ENCODE results near the gene NCAPD3. TPM values are rescaled to one million over a fixed set of nuclear protein-coding genes. Genes with fewer than 3 reads are reported as not detected.

The NCAPD3 gene
- total RNA-seq, 1 experiment from 2014 or later, result 29.4 TPM

DNA sequence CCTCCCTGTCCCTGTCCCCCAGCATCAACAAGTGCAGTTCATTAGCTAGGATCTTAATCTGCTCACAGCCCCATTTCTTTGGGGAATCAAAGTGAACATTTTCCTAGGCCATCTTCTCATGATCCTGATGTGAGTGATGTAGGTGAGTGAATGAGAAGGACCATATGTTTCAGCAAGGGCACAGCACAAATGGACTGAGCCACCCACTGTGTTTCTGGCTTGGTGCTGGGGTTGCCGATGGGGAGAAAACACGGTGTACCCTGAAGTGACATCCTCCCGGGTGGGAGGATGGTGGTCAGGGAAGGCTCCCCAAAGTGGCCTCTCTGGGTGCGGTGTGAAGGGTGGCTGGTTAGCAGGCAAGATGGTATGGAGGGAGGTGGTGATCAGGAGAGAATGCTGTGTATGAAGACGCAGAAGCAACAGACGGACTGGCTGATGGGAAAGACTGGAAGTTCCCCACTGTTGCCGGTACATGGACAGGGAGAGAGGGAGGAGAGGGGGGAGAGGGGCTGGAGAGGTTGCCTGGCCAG is 82.7 kb downstream of the NCAPD3 start:
- no peak overlapping the region for H3K4me3 ChIP-seq
- no peaks in the 10 kb centered on the region for H3K36me3 ChIP-seq
- no peaks in the 10 kb centered on the region for H3K27me3 ChIP-seq (replicated peaks)
- no peaks in the 10 kb centered on the region for H3K4me1 ChIP-seq (replicated peaks)
- no peak for DNase-seq (ENCODE audit: low read depth in 1 of 2, low spot score in 2 of 2)
- H3K9me3 ChIP-seq (replicated peaks), result no peaks in the 10 kb centered on the region
- no peak overlapping the region for H3K27ac ChIP-seq

- H3K9me3 ChIP-seq (replicated peaks), result no peaks in the 10 kb centered on the region
- H3K27ac ChIP-seq, result no peak overlapping the region
- no peaks in the 10 kb centered on the region for H3K4me1 ChIP-seq (replicated peaks)
- H3K27me3 ChIP-seq (replicated peaks), result no peaks in the 10 kb centered on the region
- no peak overlapping the region for H3K4me3 ChIP-seq
- no peaks in the 10 kb centered on the region for H3K36me3 ChIP-seq
- DNase-seq (ENCODE audit: low read depth in 1 of 2, low spot score in 2 of 2), result peak in 1 of 2 experiments; percentile 17
Observed at GRCh38 chr11:134139873-134140331, 83.9 kb downstream of the NCAPD3 start.

GRCh38 chr11:134139303-134139872 is 84.4 kb downstream of the NCAPD3 start:
- DNase-seq (ENCODE audit: low read depth in 1 of 2, low spot score in 2 of 2), result no peak
- Histone ChIP-seq H3K36me3 (no peaks in the 10 kb centered on the region), H3K4me1 (replicated peaks) (no peaks in the 10 kb centered on the region), H3K9me3 (replicated peaks) (no peaks in the 10 kb centered on the region), H3K4me3 (no peak overlapping the region), H3K27me3 (replicated peaks) (no peaks in the 10 kb centered on the region), H3K27ac (no peak overlapping the region)

GRCh38 chr11:134138376-134138775 is 85.4 kb downstream of the NCAPD3 start:
- H3K9me3 ChIP-seq (replicated peaks), result no peaks in the 10 kb centered on the region
- no peak overlapping the region for H3K4me3 ChIP-seq
- no peaks in the 10 kb centered on the region for H3K4me1 ChIP-seq (replicated peaks)
- DNase-seq (ENCODE audit: low read depth in 1 of 2, low spot score in 2 of 2), result no peak
- H3K27me3 ChIP-seq (replicated peaks), result no peaks in the 10 kb centered on the region
- no peaks in the 10 kb centered on the region for H3K36me3 ChIP-seq
- no peak overlapping the region for H3K27ac ChIP-seq

GRCh38 chr11:134134167-134134566 is 89.6 kb downstream of the NCAPD3 start:
- DNase-seq (ENCODE audit: low read depth in 1 of 2, low spot score in 2 of 2), result no peak
- no peaks in the 10 kb centered on the region for H3K27me3 ChIP-seq (replicated peaks)
- H3K4me3 ChIP-seq, result no peak overlapping the region
- H3K36me3 ChIP-seq, result no peaks in the 10 kb centered on the region
- H3K9me3 ChIP-seq (replicated peaks), result no peaks in the 10 kb centered on the region
- no peaks in the 10 kb centered on the region for H3K4me1 ChIP-seq (replicated peaks)
- H3K27ac ChIP-seq, result no peak overlapping the region

- Histone ChIP-seq H3K27me3 (replicated peaks) (no peaks in the 10 kb centered on the region), H3K4me1 (replicated peaks) (no peaks in the 10 kb centered on the region), H3K4me3 (no peak overlapping the region), H3K9me3 (replicated peaks) (no peaks in the 10 kb centered on the region), H3K27ac (no peak overlapping the region), H3K36me3 (no peaks in the 10 kb centered on the region)
- no peak for DNase-seq (ENCODE audit: low read depth in 1 of 2, low spot score in 2 of 2)
Observed at GRCh38 chr11:134132808-134133207, 91.0 kb downstream of the NCAPD3 start.

- Histone ChIP-seq H3K36me3 (no peaks in the 10 kb centered on the region), H3K27me3 (replicated peaks) (no peaks in the 10 kb centered on the region), H3K4me3 (no peak overlapping the region), H3K4me1 (replicated peaks) (no peaks in the 10 kb centered on the region), H3K9me3 (replicated peaks) (no peaks in the 10 kb centered on the region), H3K27ac (no peak overlapping the region)
- DNase-seq (ENCODE audit: low read depth in 1 of 2, low spot score in 2 of 2), result no peak
Observed at GRCh38 chr11:134131628-134132244, 92.0 kb downstream of the NCAPD3 start.

DNA sequence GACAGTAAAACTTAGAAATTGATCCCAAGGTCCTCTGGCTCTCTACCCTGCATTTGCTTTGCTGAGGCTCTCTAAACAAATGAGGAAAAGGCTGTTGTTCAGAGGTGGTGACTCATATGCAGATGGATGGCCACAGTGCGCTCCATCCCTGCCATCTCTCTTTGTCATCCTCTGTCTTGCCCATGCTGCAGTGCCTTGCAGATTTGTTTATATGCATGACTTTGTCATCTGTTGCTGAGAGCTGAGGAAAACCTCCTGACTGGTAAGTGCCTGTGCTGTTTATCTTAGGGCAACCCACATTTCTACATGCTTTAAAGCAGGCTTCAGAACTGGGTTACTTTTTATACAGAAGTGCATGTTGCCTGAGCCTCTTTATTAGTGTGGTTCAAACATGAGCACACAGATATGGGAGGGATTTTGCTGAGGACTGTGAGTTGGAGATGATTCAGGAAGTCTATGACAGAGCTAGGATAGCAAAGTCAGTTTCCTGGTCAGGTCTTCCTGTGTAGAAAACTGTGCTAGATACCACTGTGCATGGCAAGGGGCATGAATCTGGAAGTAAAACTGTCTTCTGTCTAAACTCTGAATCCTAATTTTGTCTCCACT is 97.4 kb downstream of the NCAPD3 start:
- H3K36me3 ChIP-seq, result no peaks in the 10 kb centered on the region
- no peaks in the 10 kb centered on the region for H3K4me1 ChIP-seq (replicated peaks)
- H3K9me3 ChIP-seq (replicated peaks), result no peaks in the 10 kb centered on the region
- H3K27me3 ChIP-seq (replicated peaks), result no peaks in the 10 kb centered on the region
- H3K27ac ChIP-seq, result no peak overlapping the region
- no peak overlapping the region for H3K4me3 ChIP-seq
- DNase-seq (ENCODE audit: low read depth in 1 of 2, low spot score in 2 of 2), result peak; percentile 25 to 46

DNA sequence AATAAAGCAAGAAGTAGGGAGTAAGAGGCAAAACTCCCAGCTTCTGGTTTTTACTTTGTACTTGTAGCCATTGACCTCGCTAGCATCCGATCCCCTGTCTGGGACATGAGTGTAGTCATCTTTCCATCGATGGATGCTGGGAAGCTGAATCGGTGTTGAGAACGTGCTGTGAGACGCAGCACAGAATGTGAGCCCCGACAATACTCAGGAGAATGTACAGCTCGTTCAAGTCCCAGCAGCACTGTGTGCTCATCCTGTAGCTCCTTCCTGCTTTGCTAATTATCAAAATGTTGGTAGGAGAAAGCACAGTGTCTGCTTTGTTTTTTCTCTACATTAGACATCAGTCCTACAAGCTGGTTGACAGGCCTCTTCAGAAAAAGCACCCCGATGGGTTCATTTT is 98.3 kb downstream of the NCAPD3 start:
- H3K4me1 ChIP-seq (replicated peaks), result no peaks in the 10 kb centered on the region
- no peak for DNase-seq (ENCODE audit: low read depth in 1 of 2, low spot score in 2 of 2)
- H3K9me3 ChIP-seq (replicated peaks), result no peaks in the 10 kb centered on the region
- no peaks in the 10 kb centered on the region for H3K36me3 ChIP-seq
- H3K27me3 ChIP-seq (replicated peaks), result no peaks in the 10 kb centered on the region
- H3K4me3 ChIP-seq, result no peak overlapping the region
- H3K27ac ChIP-seq, result no peak overlapping the region

- no peak for DNase-seq (ENCODE audit: low read depth in 1 of 2, low spot score in 2 of 2)
- Histone ChIP-seq H3K4me1 (replicated peaks) (no peaks in the 10 kb centered on the region), H3K4me3 (no peak overlapping the region), H3K9me3 (replicated peaks) (no peaks in the 10 kb centered on the region), H3K36me3 (no peaks in the 10 kb centered on the region), H3K27me3 (replicated peaks) (no peaks in the 10 kb centered on the region), H3K27ac (no peak overlapping the region)
Observed at GRCh38 chr11:134124660-134125451, 98.9 kb downstream of the NCAPD3 start.

DNA sequence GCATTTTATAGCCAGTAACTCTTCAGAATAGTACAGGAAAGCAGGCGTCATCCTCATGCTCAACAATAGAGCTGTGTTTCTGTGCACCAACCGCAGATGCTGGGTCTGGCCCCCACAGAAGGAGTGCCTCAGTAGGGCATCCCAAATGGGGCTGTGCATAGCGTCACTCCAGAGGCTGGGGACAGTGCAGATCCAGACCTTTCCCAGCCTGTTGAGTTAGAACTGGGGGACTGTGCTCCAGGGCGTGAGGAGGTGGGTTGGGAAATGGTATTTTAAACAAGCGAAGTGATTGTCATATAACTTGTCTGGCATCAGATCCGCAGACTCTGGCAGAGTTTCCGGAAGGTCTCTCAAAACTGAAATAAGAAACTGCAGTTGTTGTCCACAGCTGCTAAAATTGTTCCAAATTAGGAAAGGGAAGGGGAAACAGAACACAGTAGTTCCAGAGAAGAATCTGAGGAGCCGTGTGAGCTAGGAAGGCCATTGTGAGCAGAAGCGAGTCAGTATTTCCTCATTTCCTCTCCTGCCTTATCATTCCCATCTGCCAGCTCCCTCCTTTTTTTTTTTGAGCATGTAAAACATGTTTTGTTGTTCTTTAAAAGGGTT is 102.7 kb downstream of the NCAPD3 start:
- H3K4me1 ChIP-seq (replicated peaks), result no peaks in the 10 kb centered on the region
- H3K36me3 ChIP-seq, result no peaks in the 10 kb centered on the region
- no peaks in the 10 kb centered on the region for H3K27me3 ChIP-seq (replicated peaks)
- no peaks in the 10 kb centered on the region for H3K9me3 ChIP-seq (replicated peaks)
- no peak overlapping the region for H3K27ac ChIP-seq
- H3K4me3 ChIP-seq, result no peak overlapping the region
- DNase-seq (ENCODE audit: low read depth in 1 of 2, low spot score in 2 of 2), result no peak

- H3K36me3 ChIP-seq, result no peaks in the 10 kb centered on the region
- no peak for DNase-seq (ENCODE audit: low read depth in 1 of 2, low spot score in 2 of 2)
- no peaks in the 10 kb centered on the region for H3K27me3 ChIP-seq (replicated peaks)
- no peaks in the 10 kb centered on the region for H3K4me1 ChIP-seq (replicated peaks)
- H3K4me3 ChIP-seq, result no peak overlapping the region
- no peak overlapping the region for H3K27ac ChIP-seq
- H3K9me3 ChIP-seq (replicated peaks), result no peaks in the 10 kb centered on the region
Observed at GRCh38 chr11:134120143-134120850, 103.5 kb downstream of the NCAPD3 start.

GRCh38 chr11:134119094-134119493 is 104.7 kb downstream of the NCAPD3 start:
- no peak overlapping the region for H3K27ac ChIP-seq
- no peaks in the 10 kb centered on the region for H3K27me3 ChIP-seq (replicated peaks)
- DNase-seq (ENCODE audit: low read depth in 1 of 2, low spot score in 2 of 2), result no peak
- no peaks in the 10 kb centered on the region for H3K9me3 ChIP-seq (replicated peaks)
- H3K36me3 ChIP-seq, result no peaks in the 10 kb centered on the region
- no peaks in the 10 kb centered on the region for H3K4me1 ChIP-seq (replicated peaks)
- no peak overlapping the region for H3K4me3 ChIP-seq
